Thoracic aorta (tissue), 2 donors: ENCODE measurements around the gene ARID1B. TPM values are rescaled to one million over a fixed set of nuclear protein-coding genes. Genes with fewer than 3 reads are reported as not detected.

Source experiments
- ATAC-seq: fragments of 150-250 bp; one replicate; pipeline ENCODE4 v1.8.0; 2017; ENCODE audit warnings: low read depth; ENCODE audit not compliant: insufficient number of reproducible peaks, low FRiP score
- DNase-seq: peaks from one replicate; pipeline ENCODE4 v3.0.0-alpha.2; 2020; ENCODE audit warnings: low spot score
- H3K27ac ChIP-seq, 2 donors: fragments of 200-600 bp; sonication (generic); 1 replicate in 1 of 2; 2 replicates in 1 of 2; pipeline ENCODE4 v1.5.1; 2016; ENCODE audit warnings: mild to moderate bottlenecking in 2 of 2, moderate library complexity in 2 of 2
- H3K27me3 ChIP-seq: fragments of 200-600 bp; sonication (generic); replicated peaks from 2 replicates; pipeline ENCODE4 v1.6.0; 2016; ENCODE audit warnings: mild to moderate bottlenecking; ENCODE audit not compliant: insufficient read depth
- H3K36me3 ChIP-seq: fragments of 200-600 bp; sonication (generic); one replicate; pipeline ENCODE4 v1.5.1; 2016
- H3K4me1 ChIP-seq, 2 donors: fragments of 200-600 bp; sonication (generic); 1 replicate in 1 of 2; 2 replicates in 1 of 2; pipeline versions ENCODE4 v1.5.1 to v1.6.0; 2016; ENCODE audit warnings: low read depth in 2 of 2, mild to moderate bottlenecking in 1 of 2; ENCODE audit not compliant: control insufficient read depth in 1 of 2
- H3K4me3 ChIP-seq: fragments of 200-600 bp; sonication (generic); 2 replicates; pipeline ENCODE4 v1.5.1; 2016; ENCODE audit warnings: mild to moderate bottlenecking
- H3K9me3 ChIP-seq: fragments of 200-600 bp; sonication (generic); 2 replicates; pipeline ENCODE4 v1.5.1; 2016
- total RNA-seq, 2 donors: library from RNA; depleted of rRNA; stranded (reverse); fragments of >200 nt; gene quantifications; one replicate each; pipeline versions ENCODE4 v1.1.0 to v1.2.3, GENCODE V29; 2016
- TF ChIP-seq, protein P1 (sequence below): fragments of 200-600 bp; sonication (generic); IDR thresholded peaks from one replicate; pipeline ENCODE4 v1.5.1; 2019; ENCODE audit warnings: antibody characterized with exemption

Gene ARID1B
- total RNA-seq, 2 donors from 2014 or later: 120 to 158 TPM

DNA sequence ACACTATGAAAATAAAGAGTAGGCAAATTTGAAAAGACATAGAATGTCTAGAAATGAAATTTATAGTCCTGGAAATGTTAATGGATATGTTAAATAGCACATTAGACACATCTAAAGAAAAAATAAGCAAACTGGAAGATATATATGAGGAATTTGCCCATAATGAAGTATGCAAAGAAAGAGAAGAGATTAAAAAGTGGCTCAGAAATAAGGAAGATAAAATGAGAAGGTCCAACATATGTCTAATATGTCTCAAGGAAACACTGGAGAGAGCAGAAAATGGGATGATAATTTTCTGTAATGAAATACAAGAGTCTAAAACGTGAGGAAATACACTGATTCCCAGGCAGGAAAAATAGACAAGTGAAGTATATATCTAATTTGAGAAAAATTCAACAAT, 36.6 kb upstream of the ARID1B start:
- H3K36me3 ChIP-seq: no peaks in the 10 kb centered on the region
- TF ChIP-seq, protein P1, sequence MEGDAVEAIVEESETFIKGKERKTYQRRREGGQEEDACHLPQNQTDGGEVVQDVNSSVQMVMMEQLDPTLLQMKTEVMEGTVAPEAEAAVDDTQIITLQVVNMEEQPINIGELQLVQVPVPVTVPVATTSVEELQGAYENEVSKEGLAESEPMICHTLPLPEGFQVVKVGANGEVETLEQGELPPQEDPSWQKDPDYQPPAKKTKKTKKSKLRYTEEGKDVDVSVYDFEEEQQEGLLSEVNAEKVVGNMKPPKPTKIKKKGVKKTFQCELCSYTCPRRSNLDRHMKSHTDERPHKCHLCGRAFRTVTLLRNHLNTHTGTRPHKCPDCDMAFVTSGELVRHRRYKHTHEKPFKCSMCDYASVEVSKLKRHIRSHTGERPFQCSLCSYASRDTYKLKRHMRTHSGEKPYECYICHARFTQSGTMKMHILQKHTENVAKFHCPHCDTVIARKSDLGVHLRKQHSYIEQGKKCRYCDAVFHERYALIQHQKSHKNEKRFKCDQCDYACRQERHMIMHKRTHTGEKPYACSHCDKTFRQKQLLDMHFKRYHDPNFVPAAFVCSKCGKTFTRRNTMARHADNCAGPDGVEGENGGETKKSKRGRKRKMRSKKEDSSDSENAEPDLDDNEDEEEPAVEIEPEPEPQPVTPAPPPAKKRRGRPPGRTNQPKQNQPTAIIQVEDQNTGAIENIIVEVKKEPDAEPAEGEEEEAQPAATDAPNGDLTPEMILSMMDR: no peak
- no peak for DNase-seq
- H3K27ac ChIP-seq: no peak overlapping the region
- ATAC-seq: no peak
- no peaks in the 10 kb centered on the region for H3K27me3 ChIP-seq
- H3K9me3 ChIP-seq: peaks cover 6% of the 10 kb centered on the region
- H3K4me3 ChIP-seq: no peak overlapping the region
- no peaks in the 10 kb centered on the region for H3K4me1 ChIP-seq

DNA sequence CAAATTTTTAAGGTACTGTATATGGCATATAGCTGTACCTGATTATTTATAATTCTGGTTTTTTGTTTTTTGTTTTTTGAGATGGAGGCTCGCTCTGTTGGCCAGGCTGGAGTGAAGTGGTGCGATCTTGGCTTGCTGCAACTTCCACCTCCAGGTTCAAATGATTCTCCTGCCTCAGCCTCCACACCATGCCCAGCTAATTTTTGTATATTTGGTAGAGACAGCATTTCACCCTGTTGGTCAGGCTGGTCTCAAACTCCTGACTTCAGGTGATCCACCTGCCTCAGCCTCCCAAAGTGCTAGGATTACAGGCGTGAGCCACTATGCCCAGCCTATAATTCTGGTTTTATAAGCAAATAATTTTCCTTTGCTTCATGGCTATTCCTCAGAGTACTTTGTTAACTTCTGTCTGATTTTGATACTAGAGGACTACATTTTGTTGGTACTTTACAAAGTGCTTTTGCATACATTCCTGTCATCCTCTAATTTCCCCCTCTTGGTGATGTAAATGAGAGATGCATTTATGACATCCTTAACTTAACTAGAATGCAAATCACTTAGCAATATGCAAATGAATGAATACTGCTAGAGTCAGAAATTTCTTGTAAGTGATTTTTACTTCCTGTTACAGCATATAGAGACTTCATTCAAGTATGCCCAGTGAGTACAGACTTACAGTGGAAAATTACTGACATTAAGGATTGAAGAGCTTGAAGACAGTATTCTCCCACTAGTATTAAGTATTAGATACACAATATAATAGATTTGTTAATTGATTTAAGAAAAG, 35.7 kb upstream of the ARID1B start:
- ATAC-seq: no peak
- Histone ChIP-seq H3K9me3 (peaks cover 6% of the 10 kb centered on the region), H3K4me3 (no peak overlapping the region), H3K27me3 (no peaks in the 10 kb centered on the region), H3K36me3 (no peaks in the 10 kb centered on the region), H3K4me1 (no peaks in the 10 kb centered on the region), H3K27ac (no peak overlapping the region)
- TF ChIP-seq, protein P1: no peak
- no peak for DNase-seq

DNA sequence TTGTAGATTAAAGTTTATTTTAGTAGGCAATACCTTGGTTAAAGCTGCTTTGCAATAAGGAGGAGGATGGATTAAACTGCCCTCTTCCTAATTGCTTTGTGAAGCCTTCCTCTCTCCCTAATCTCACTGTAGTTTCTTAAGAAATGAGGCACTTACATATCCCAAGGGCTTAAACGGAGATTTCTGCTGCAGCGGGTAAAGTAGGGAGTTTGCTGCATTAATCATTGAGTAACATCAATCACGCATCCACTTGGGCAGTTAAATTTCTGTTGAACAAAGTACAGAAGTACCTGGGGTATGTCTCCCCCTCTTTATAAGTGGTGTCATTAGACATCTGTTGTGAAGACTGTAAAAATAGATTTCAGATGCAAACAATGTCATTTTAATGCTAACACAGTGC, 29.5 kb upstream of the ARID1B start:
- Histone ChIP-seq H3K4me1 (no peaks in the 10 kb centered on the region), H3K27me3 (no peaks in the 10 kb centered on the region), H3K4me3 (no peak overlapping the region), H3K36me3 (no peaks in the 10 kb centered on the region), H3K27ac (no peak overlapping the region), H3K9me3 (no peaks in the 10 kb centered on the region)
- DNase-seq (no peak), ATAC-seq (no peak)
- TF ChIP-seq, protein P1: no peak

DNA sequence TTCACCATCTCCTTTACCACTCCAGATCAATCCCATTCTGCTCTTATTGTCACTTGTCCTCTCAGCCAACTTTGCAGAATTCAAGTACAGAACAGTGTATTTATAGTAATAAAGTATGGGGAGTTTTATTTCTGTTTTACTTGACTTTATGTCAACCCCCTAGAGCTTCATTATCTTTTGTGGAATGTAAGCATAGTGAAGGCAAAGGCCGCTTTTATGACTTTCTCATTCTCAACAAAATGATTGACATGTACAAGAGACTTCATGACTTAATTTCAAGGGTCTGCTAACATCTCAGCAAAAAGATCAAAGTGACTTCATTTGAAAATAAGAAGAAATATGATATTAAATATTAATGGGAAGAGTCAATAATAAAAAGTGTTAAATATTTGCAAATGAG, 28.7 kb upstream of the ARID1B start:
- ATAC-seq (no peak), DNase-seq (no peak)
- no peaks in the 10 kb centered on the region for H3K36me3 ChIP-seq
- no peak overlapping the region for H3K27ac ChIP-seq
- H3K27me3 ChIP-seq: no peaks in the 10 kb centered on the region
- TF ChIP-seq, protein P1: no peak
- H3K4me1 ChIP-seq: no peaks in the 10 kb centered on the region
- no peaks in the 10 kb centered on the region for H3K9me3 ChIP-seq
- H3K4me3 ChIP-seq: no peak overlapping the region

GRCh38 chr6:156752666-156753301, 24.4 kb upstream of the ARID1B start:
- Histone ChIP-seq H3K9me3 (no peaks in the 10 kb centered on the region), H3K27me3 (no peaks in the 10 kb centered on the region), H3K27ac (no peak overlapping the region), H3K4me3 (no peak overlapping the region), H3K36me3 (no peaks in the 10 kb centered on the region), H3K4me1 (no peaks in the 10 kb centered on the region)
- no peak for DNase-seq
- no peak for ATAC-seq
- TF ChIP-seq, protein P1: no peak
